ENCODE results near the gene RELL2. TPM values are rescaled to one million over a fixed set of nuclear protein-coding genes. Genes with fewer than 3 reads are reported as not detected.

The RELL2 gene
- total RNA-seq, 1 experiment from 2014 or later = 8.7 TPM

DNA sequence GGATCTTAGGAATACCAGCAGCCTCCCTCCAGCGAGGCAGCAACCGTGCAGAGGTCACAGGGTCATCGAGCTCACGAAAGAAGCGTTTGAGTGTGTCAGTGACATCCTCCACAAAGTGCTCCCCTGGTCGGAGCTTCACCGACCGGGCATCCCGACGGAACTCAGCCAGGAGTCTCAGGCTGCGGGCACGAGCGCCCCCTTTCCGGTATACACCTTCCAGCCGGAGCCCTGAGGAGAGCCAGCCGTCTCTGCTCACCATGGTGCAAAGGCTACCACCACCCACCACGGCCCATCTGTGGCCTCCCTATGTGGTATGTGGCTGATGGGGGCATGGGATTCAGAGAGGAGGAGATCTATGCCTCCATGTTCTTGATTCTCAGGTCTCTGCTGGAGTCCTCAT is 25.2 kb downstream of the RELL2 start:
- no TSS peak for BruUV-seq (replicated peaks)
- intact Hi-C loops (cut with micrococcal nuclease) = loop anchor here (10.0 kb wide), 1 partner anchor 483 kb away; no protein-coding TSS in a partner anchor
- no peak overlapping the region for H2AFZ ChIP-seq (ENCODE audit: low read depth, low read length, poor library complexity, severe bottlenecking)
- no peak overlapping the region for H3K9ac ChIP-seq (ENCODE audit: low read length)
- peaks cover 0 to 19% of the 10 kb centered on the region in 2 experiments; a peak in 2 of 4 replicates for H3K4me1 ChIP-seq (ENCODE audit: control insufficient read depth in 1 of 2, insufficient read depth in 2 of 2, low read length in 2 of 2)
- no peak overlapping the region for H3K4me3 ChIP-seq (replicated peaks in 1 of 2; ENCODE audit: low read depth in 1 of 2, low read length in 2 of 2)
- H3K4me2 ChIP-seq (ENCODE audit: low read length) = no peak overlapping the region
- H3K79me2 ChIP-seq (ENCODE audit: insufficient read depth, low read length) = no peaks in the 10 kb centered on the region
- RAD21 ChIA-PET (ENCODE audit: low non-redundant PET in 1 of 2, low total read pairs in 2 of 2, uncharacterized antibody in 2 of 2, unreplicated experiment in 2 of 2) = no interaction called here
- no peaks in the 10 kb centered on the region for H3K27me3 ChIP-seq (ENCODE audit: insufficient read depth, low read length)
- H3K27ac ChIP-seq (ENCODE audit: low read depth, low read length) = no peak overlapping the region
- H3K9me3 ChIP-seq (ENCODE audit: control insufficient read depth in 1 of 2, insufficient read depth in 1 of 2, low read depth in 1 of 2, low read length in 2 of 2) = no peaks in the 10 kb centered on the region
- H4K20me1 ChIP-seq (ENCODE audit: insufficient read depth) = peaks cover 4% of the 10 kb centered on the region; the same call in 1 of the 2 replicates
- no peak for ATAC-seq
- H3K36me3 ChIP-seq (ENCODE audit: control insufficient read depth in 1 of 2, insufficient read depth in 2 of 2, low read length in 2 of 2) = no peaks in the 10 kb centered on the region
- no peaks in the 10 kb centered on the region for H3K9me2 ChIP-seq (ENCODE audit: insufficient read depth)
- CTCF ChIA-PET = no interaction called here
- POLR2A ChIA-PET = interaction anchor here (0.5 kb wide), 1 partner anchor 224 kb away, joined by 3 read pairs; no protein-coding TSS in a partner anchor
- no peak for DNase-seq (ENCODE audit: low read depth, low spot score)
- TF ChIP-seq EGR1 (IDR thresholded peaks at IDR 0.05; ENCODE audit: low read depth) (no peak), RAD21 (IDR thresholded peaks at IDR 0.05; ENCODE audit: low read depth) (no peak), ZNF274 (IDR thresholded peaks at IDR 0.05; ENCODE audit: low read depth, low read length) (no peak), POLR2A (IDR thresholded peaks at IDR 0.05; ENCODE audit: borderline replicate concordance, extremely low read depth, insufficient read depth, insufficient read length) (no peak), ZFX (IDR thresholded peaks at IDR 0.05) (no peak), POLR2AphosphoS5 (IDR thresholded peaks at IDR 0.05; ENCODE audit: low read depth, low read length) (no peak), TCF7L2 (IDR thresholded peaks at IDR 0.05; ENCODE audit: borderline replicate concordance, extremely low read depth, insufficient read depth, insufficient read length) (no peak), SRF (IDR thresholded peaks at IDR 0.05; ENCODE audit: low read depth) (no peak), EZH2 (IDR thresholded peaks at IDR 0.05) (no peak), CBX3 (IDR thresholded peaks at IDR 0.05; ENCODE audit: low read depth) (no peak), FOSL1 (IDR thresholded peaks at IDR 0.05; ENCODE audit: low read depth) (no peak), ELF1 (IDR thresholded peaks at IDR 0.05; ENCODE audit: borderline replicate concordance, low read depth) (no peak), SIN3A (IDR thresholded peaks at IDR 0.05; ENCODE audit: low read depth) (no peak), JUND (IDR thresholded peaks at IDR 0.05) (no peak)
- TF ChIP-seq, protein P1, sequence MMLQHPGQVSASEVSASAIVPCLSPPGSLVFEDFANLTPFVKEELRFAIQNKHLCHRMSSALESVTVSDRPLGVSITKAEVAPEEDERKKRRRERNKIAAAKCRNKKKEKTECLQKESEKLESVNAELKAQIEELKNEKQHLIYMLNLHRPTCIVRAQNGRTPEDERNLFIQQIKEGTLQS (IDR thresholded peaks at IDR 0.05) = no peak
- TF ChIP-seq, protein P2, sequence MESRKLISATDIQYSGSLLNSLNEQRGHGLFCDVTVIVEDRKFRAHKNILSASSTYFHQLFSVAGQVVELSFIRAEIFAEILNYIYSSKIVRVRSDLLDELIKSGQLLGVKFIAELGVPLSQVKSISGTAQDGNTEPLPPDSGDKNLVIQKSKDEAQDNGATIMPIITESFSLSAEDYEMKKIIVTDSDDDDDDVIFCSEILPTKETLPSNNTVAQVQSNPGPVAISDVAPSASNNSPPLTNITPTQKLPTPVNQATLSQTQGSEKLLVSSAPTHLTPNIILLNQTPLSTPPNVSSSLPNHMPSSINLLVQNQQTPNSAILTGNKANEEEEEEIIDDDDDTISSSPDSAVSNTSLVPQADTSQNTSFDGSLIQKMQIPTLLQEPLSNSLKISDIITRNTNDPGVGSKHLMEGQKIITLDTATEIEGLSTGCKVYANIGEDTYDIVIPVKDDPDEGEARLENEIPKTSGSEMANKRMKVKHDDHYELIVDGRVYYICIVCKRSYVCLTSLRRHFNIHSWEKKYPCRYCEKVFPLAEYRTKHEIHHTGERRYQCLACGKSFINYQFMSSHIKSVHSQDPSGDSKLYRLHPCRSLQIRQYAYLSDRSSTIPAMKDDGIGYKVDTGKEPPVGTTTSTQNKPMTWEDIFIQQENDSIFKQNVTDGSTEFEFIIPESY (IDR thresholded peaks at IDR 0.05; ENCODE audit: extremely low read depth, insufficient replicate concordance, low read length) = no peak
- TF ChIP-seq, protein P3, sequence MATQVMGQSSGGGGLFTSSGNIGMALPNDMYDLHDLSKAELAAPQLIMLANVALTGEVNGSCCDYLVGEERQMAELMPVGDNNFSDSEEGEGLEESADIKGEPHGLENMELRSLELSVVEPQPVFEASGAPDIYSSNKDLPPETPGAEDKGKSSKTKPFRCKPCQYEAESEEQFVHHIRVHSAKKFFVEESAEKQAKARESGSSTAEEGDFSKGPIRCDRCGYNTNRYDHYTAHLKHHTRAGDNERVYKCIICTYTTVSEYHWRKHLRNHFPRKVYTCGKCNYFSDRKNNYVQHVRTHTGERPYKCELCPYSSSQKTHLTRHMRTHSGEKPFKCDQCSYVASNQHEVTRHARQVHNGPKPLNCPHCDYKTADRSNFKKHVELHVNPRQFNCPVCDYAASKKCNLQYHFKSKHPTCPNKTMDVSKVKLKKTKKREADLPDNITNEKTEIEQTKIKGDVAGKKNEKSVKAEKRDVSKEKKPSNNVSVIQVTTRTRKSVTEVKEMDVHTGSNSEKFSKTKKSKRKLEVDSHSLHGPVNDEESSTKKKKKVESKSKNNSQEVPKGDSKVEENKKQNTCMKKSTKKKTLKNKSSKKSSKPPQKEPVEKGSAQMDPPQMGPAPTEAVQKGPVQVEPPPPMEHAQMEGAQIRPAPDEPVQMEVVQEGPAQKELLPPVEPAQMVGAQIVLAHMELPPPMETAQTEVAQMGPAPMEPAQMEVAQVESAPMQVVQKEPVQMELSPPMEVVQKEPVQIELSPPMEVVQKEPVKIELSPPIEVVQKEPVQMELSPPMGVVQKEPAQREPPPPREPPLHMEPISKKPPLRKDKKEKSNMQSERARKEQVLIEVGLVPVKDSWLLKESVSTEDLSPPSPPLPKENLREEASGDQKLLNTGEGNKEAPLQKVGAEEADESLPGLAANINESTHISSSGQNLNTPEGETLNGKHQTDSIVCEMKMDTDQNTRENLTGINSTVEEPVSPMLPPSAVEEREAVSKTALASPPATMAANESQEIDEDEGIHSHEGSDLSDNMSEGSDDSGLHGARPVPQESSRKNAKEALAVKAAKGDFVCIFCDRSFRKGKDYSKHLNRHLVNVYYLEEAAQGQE (IDR thresholded peaks at IDR 0.05; ENCODE audit: low read depth) = no peak

Data from HCT116 (cell line).